Upper lobe of left lung (tissue), 6 donors: ENCODE results near the gene CATSPERE. TPM values are rescaled to one million over a fixed set of nuclear protein-coding genes. Genes with fewer than 3 reads are reported as not detected.
"Not testable (repeated sequence)": the region's sequence is repeated elsewhere in the genome, so short reads cannot be mapped to it uniquely, and the experiment has no call there.

Experiments used
- ATAC-seq, 2 donors: fragments of 200-7000 bp; cut with Tn5 transposase; one replicate each; pipeline ENCODE4 v1.9.1; 2022; ENCODE audit warnings: mild to moderate bottlenecking in 2 of 2, moderate library complexity in 2 of 2; ENCODE audit not compliant: low FRiP score in 2 of 2
- DNase-seq, 2 donors: peaks; one replicate each; pipeline ENCODE4 v3.0.0-alpha.2; 2019 to 2020
- H3K27ac ChIP-seq, 4 donors: fragments of 200-600 bp; sonication (generic); one replicate each; pipeline ENCODE4 v1.5.1; 2016 to 2019
- H3K27me3 ChIP-seq, 4 donors: fragments of 200-600 bp; sonication (generic); one replicate each; pipeline ENCODE4 v1.5.1; 2017 to 2019
- H3K36me3 ChIP-seq, 4 donors: fragments of 200-600 bp; sonication (generic); one replicate each; pipeline ENCODE4 v1.5.1; 2016 to 2019
- H3K4me1 ChIP-seq, 4 donors: fragments of 200-600 bp; sonication (generic); one replicate each; pipeline ENCODE4 v1.5.1; 2018 to 2019
- H3K4me3 ChIP-seq, 4 donors: fragments of 200-600 bp; sonication (generic); one replicate each; pipeline ENCODE4 v1.5.1; 2017 to 2019; ENCODE audit warnings: mild to moderate bottlenecking in 2 of 4, moderate library complexity in 1 of 4
- H3K9me3 ChIP-seq, 4 donors: fragments of 200-600 bp; sonication (generic); one replicate each; pipeline ENCODE4 v1.5.1; 2018 to 2019
- CTCF ChIP-seq, 6 experiments: fragments of 450-650 bp in 4 of 6; fragments of 200-600 bp in 2 of 6; sonication (generic) in 2 of 6; IDR thresholded peaks; one replicate each; pipeline ENCODE4 v1.5.1; 2016 to 2019; ENCODE audit warnings: antibody characterized with exemption in 6 of 6
- EP300 ChIP-seq, 4 donors: sonication (generic); formaldehyde crosslinking; IDR thresholded peaks; one replicate each; pipeline ENCODE4 v1.5.1; 2017; ENCODE audit warnings: antibody characterized with exemption in 4 of 4, control low read depth in 2 of 4
- POLR2A ChIP-seq, 4 donors: fragments of 450-650 bp; IDR thresholded peaks; one replicate each; pipeline ENCODE4 v1.5.1; 2016 to 2017; ENCODE audit warnings: antibody characterized with exemption in 4 of 4, mild to moderate bottlenecking in 2 of 4
- POLR2AphosphoS5 ChIP-seq, 2 donors: sonication (generic); formaldehyde crosslinking; IDR thresholded peaks; one replicate each; pipeline ENCODE4 v1.5.1; 2017; ENCODE audit warnings: antibody characterized with exemption in 2 of 2
- WGBS, 2 donors: methylation state at CpG; one replicate each; pipeline ENCODE4 v1.1.5; 2017 to 2018; 5-methylcytosine and 5-hydroxymethylcytosine counted together
- total RNA-seq, 6 donors: library from RNA; depleted of rRNA in 4 of 6; stranded (reverse); fragments of >200 nt in 4 of 6; gene quantifications; one replicate each; pipeline versions ENCODE4 v1.1.0 to v1.2.1, GENCODE V29; 2016 to 2021
- donor health status: DM: no; HTN: no; CAD: no; lungs with moderate emphysema.
- donor health status: DM: no; HTN: yes; CAD: no; lungs with severe emphysema.

Gene CATSPERE
- total RNA-seq, 6 donors from 2014 or later = 0.91 to 2.4 (median 1.4) TPM; not detected in 1

DNA sequence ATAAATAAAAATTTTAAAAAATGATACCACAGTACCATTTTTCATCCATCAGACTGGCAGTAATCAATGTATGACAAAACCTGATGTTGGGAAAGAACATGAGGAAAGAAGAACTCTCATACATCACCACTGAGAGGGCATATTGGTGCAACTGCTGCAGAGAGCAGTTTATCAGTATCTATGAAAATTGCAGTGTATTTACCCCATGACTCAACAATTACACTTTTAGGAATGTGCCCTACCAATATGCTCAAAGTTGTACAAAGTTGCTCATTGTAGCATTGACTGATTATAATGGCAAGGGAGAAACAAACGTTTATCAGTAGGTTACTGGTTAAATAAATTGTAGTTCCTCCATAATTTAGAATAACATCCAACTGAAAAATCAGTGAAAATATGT, 36.7 kb downstream of the CATSPERE start:
- WGBS, 2 donors = 54 to 82% methylated on average over 1 of the region's 1 CpG
- ATAC-seq = no peak
- TF ChIP-seq POLR2A (IDR thresholded peaks at IDR 0.05) (no peak), CTCF (IDR thresholded peaks at IDR 0.05) (no peak), POLR2AphosphoS5 (IDR thresholded peaks at IDR 0.05) (no peak)

GRCh38 chr1:244499484-244499883, 38.4 kb downstream of the CATSPERE start:
- not testable (repeated sequence) for ATAC-seq

More for the DNA sequence above, 36.7 kb downstream of the CATSPERE start:
- H3K27me3 ChIP-seq = no peaks in the 10 kb centered on the region
- H3K27ac ChIP-seq = no peak overlapping the region
- no peaks in the 10 kb centered on the region for H3K9me3 ChIP-seq
- DNase-seq = no peak
- H3K4me3 ChIP-seq = no peak overlapping the region
- no peaks in the 10 kb centered on the region for H3K36me3 ChIP-seq
- no peaks in the 10 kb centered on the region for H3K4me1 ChIP-seq

DNA sequence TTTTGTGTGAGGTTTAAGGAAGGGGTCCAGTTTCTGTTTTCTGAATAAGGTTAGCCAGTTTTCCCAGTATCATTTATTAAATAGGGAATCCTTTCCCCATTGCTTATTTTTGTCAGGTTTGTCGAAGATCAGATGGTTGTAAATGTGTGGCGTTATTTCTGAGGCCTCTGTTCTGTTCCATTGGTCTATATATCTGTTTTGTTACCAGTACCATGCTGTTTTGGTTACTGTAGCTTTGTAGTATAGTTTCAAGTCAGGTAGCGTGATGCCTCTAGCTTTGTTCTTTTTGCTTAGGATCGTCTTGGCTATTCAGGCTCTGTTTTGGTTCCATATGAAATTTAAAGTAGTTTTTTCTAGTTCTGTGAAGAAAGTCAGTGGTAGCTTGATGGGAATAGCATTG, 39.4 kb downstream of the CATSPERE start:
- H3K4me1 ChIP-seq, H3K27me3 ChIP-seq, H3K27ac ChIP-seq, ATAC-seq, H3K9me3 ChIP-seq, H3K36me3 ChIP-seq, H3K4me3 ChIP-seq, DNase-seq: not testable (repeated sequence)
- WGBS, 2 donors = 88 to 94% methylated on average over 4 of the region's 4 CpGs

More at GRCh38 chr1:244499484-244499883, 38.4 kb downstream of the CATSPERE start:
- not testable (repeated sequence) for H3K27ac ChIP-seq, H3K4me1 ChIP-seq, H3K27me3 ChIP-seq, H3K36me3 ChIP-seq, DNase-seq, H3K9me3 ChIP-seq, H3K4me3 ChIP-seq
- WGBS, 2 donors = 82 to 84% methylated on average over 2 of the region's 2 CpGs

DNA sequence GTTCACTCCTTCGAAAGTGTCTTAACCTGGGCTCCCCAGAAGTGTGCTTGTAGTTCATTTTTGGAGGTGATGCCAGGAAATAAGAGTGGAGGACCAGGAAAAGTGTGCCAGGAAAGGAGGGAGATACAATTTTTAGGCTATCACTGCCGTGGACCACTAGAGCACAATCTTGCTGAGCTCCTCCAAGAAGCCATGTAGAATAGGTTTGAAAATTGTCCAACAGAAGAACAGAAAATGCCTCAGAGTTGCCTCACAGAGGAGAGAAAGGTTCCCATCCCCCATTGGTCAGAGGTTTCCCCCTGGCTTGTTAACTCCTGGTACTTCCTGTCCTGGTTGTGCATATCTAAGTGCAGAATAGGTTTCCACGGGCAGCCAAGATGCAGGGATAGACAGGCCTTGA, 41.6 kb downstream of the CATSPERE start:
- Histone ChIP-seq H3K4me1 (no peaks in the 10 kb centered on the region), H3K9me3 (peaks cover 0 to under 1% (median under 1%) of the 10 kb centered on the region in 4 donors), H3K36me3 (no peaks in the 10 kb centered on the region), H3K4me3 (no peak overlapping the region), H3K27ac (no peak overlapping the region), H3K27me3 (no peaks in the 10 kb centered on the region)
- WGBS, 2 donors = 69 to 71% methylated on average over 3 of the region's 3 CpGs
- DNase-seq (no peak), ATAC-seq (no peak)
- no peak for TF ChIP-seq POLR2AphosphoS5 (IDR thresholded peaks at IDR 0.05)
- no peak for TF ChIP-seq POLR2A (IDR thresholded peaks at IDR 0.05)
- TF ChIP-seq CTCF (IDR thresholded peaks at IDR 0.05) = no peak
- TF ChIP-seq EP300 (IDR thresholded peaks at IDR 0.05) = no peak

DNA sequence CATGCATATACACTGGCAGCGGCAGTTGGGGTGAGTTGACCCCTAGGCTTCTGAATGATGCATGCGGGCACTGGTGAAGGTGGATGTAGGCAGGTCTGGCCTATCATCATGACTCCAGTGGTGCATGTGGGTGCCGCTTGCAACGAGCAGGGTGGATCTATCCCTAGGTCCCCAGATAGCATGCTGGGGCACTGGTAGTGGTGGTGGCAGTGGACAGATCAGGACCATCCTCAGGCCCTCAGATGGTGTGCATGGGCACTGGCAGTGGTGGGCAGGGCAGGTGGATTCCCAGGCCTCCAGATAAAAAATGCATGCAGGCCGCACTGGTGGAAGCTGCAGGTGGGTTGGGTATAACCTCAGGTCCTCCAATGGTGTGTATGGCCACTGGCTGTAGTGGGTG, 52.4 kb downstream of the CATSPERE start:
- H3K27ac ChIP-seq = no peak overlapping the region
- DNase-seq (no peak), ATAC-seq (peak in 1 of 2 donors; percentile 53)
- no peaks in the 10 kb centered on the region for H3K27me3 ChIP-seq
- no peak overlapping the region for H3K4me3 ChIP-seq
- no peaks in the 10 kb centered on the region for H3K36me3 ChIP-seq
- H3K9me3 ChIP-seq = peaks cover 0 to 9% (median 4%) of the 10 kb centered on the region in 4 donors
- WGBS, 2 donors = 95 to 96% methylated on average over 5 of the region's 5 CpGs
- H3K4me1 ChIP-seq = no peaks in the 10 kb centered on the region
- TF ChIP-seq POLR2A (IDR thresholded peaks at IDR 0.05) (no peak), CTCF (IDR thresholded peaks at IDR 0.05) (no peak), EP300 (IDR thresholded peaks at IDR 0.05) (no peak), POLR2AphosphoS5 (IDR thresholded peaks at IDR 0.05) (no peak)

GRCh38 chr1:244515680-244516079, 54.6 kb downstream of the CATSPERE start:
- no peak overlapping the region for H3K4me3 ChIP-seq

More at GRCh38 chr1:244515680-244516079, 54.6 kb downstream of the CATSPERE start:
- ATAC-seq = no peak
- no peak for DNase-seq
- Histone ChIP-seq H3K36me3 (no peaks in the 10 kb centered on the region), H3K27me3 (no peaks in the 10 kb centered on the region), H3K9me3 (peaks cover 0 to 9% (median 4%) of the 10 kb centered on the region in 4 donors), H3K4me1 (no peaks in the 10 kb centered on the region), H3K27ac (no peak overlapping the region)
- WGBS, 2 donors = 87 to 90% methylated on average over 2 of the region's 2 CpGs
- no peak for TF ChIP-seq POLR2A (IDR thresholded peaks at IDR 0.05)
- TF ChIP-seq CTCF (IDR thresholded peaks at IDR 0.05) = no peak
- no peak for TF ChIP-seq POLR2AphosphoS5 (IDR thresholded peaks at IDR 0.05)
- TF ChIP-seq EP300 (IDR thresholded peaks at IDR 0.05) = no peak
